ENCODE results near the gene RPP38.

DNA sequence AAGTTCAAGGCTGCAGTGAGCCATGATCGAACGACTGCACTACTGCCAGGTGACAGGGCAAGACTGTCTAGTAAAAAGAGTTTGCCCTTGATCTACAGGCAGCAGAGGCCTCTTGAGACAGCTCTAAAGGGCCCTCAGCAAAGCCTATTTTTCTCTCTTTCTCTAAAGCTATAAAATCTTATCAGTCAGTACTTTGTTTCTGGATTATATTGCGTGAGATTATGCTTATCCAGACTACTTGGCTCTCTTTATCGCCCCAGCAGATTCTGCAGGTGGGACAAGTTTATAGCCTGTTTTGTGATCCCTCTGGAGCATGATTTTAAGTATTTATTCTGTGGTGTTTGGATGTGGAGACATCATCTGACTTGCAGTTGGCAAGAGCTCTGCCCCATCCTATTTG lies 2.7 kb downstream of the RPP38 start:
- TF ChIP-seq, protein P1, sequence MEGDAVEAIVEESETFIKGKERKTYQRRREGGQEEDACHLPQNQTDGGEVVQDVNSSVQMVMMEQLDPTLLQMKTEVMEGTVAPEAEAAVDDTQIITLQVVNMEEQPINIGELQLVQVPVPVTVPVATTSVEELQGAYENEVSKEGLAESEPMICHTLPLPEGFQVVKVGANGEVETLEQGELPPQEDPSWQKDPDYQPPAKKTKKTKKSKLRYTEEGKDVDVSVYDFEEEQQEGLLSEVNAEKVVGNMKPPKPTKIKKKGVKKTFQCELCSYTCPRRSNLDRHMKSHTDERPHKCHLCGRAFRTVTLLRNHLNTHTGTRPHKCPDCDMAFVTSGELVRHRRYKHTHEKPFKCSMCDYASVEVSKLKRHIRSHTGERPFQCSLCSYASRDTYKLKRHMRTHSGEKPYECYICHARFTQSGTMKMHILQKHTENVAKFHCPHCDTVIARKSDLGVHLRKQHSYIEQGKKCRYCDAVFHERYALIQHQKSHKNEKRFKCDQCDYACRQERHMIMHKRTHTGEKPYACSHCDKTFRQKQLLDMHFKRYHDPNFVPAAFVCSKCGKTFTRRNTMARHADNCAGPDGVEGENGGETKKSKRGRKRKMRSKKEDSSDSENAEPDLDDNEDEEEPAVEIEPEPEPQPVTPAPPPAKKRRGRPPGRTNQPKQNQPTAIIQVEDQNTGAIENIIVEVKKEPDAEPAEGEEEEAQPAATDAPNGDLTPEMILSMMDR (conservative IDR thresholded peaks at IDR 0.05 in 1 of 2, IDR thresholded peaks at IDR 0.05 in 1 of 2; ENCODE audit: low read depth in 1 of 2, low read length in 2 of 2): no peak
- no peak for TF ChIP-seq EZH2 (IDR thresholded peaks at IDR 0.05; ENCODE audit: low read length, missing control alignments)
